IPS-NIHi11 (cell line): ENCODE data around the gene SF3B3.

Source experiments
- DNase-seq: peaks from one replicate; pipeline ENCODE4 v3.0.0; 2012; ENCODE audit warnings: mixed read lengths, low spot score

The SF3B3 gene

DNA sequence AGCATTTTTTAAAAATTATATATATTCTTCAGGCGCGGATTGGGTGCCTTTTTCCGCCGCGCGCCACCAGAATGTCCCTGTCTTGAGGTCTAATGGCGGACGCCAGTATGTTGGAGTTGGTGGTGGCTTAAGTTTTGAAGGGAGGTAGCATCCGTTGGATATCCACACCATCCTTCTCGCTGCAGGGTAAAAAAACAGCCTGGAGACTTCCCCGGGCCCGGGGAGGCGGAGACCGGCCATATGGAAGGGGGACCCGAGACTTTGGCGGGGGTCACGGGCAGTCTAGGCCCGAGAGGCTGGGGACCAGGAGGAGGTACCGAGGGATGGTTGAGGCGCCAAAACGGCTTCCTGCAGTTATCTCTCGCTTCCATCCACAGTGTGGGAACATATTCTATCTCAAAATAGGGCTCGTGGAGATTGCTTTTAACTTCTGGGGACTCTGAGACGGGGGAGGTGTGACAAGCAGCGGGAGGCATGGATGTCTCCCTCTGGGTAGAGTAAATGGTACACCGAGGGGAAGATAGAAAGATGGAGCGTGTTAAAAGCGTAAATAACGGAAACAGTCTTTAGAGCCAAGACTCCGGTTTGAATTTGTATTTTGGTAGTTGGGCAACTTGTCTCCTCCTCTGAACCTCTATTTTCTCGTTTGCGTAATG lies at the start of gene SF3B3:
Gene SF3B3, plus strand, starts transcription at position 74 of the 656 bp plus-strand sequence. CDS start 2,841 bp downstream, outside the sequence.
- peak; percentile 74 for DNase-seq

- no peak for DNase-seq
Observed at GRCh38 chr16:70474320-70475053, 49.1 kb upstream of the SF3B3 start.

DNA sequence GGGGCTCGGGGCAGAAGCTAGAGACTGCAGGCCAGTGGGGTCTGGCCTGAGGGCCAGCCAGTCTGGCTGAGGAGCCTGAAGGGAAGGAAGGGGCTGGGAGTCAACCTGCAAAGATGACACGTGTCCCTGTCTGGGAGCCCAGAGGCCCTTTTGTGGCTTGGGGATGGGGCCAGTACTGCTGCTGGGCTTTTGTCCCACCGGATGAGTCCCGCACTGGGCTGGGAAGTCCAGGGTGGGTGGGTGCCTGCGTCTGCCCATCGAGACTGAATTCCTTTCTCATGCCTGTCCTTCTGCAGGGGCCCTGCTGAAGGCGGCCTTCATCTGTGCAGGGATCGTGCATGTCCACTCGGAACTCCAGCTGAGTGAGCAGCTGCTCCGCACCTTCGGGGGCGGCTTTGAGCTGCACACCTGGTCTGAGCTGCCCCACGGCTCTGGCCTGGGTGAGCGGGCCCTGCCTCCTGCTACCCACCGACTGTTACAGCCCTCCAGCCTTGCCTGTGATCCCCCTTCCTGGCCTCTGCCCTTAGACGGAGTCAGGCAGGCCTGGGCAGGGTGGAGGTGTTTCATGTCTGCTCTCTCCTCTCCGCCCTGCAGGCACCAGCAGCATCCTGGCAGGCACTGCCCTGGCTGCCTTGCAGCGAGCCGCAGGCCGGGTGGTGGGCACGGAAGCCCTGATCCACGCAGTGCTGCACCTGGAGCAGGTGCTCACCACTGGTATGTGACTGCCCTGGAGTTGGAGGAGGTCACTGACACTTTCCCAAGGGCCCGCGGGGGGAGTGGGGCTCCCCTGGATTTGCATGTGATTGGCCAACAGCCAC lies 48.4 kb upstream of the SF3B3 start:
- DNase-seq, result no peak

DNA sequence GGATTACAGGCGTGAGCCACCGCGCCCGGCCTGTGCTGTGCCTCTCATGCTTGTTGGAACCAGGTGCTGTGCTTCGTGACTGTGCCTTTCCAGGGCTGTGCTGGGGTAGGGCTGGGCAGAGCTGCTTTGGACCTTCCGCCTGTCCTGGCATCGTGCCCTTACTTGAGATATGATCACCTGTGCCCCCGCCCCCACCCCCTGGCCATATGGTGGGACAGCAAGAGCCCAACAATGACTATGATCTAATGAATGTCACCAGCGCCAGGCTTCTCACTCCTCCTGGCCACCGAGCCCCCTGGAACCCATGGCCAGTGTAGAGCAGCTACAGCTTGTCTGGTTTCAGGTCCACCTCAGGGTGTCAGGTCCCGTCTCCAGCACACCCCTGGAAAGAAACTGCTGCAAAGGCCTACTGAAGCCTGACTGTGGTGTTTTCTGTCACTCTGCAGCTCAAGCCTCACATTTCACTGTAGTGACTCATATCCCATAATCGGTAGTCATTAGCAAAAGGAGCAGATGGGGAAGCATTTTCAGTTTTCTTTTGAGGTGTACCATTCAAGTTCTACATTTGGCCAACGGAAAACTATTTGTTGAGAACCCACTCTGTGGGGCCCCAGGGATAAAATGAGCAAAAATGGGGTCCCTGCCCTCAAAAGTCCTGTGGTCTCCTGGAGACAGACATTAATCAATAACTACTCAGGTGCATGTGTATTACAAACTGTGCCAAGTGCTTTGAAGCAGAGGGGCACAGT lies 47.2 kb upstream of the SF3B3 start:
- DNase-seq, result peak; percentile 63

GRCh38 chr16:70478169-70478568 lies 45.4 kb upstream of the SF3B3 start:
- DNase-seq, result no peak

GRCh38 chr16:70478912-70479341 lies 44.7 kb upstream of the SF3B3 start:
- DNase-seq, result no peak

- no peak for DNase-seq
Observed at GRCh38 chr16:70480127-70481105, 43.2 kb upstream of the SF3B3 start.

- DNase-seq, result no peak
Observed at GRCh38 chr16:70481929-70482536, 41.6 kb upstream of the SF3B3 start.

DNA sequence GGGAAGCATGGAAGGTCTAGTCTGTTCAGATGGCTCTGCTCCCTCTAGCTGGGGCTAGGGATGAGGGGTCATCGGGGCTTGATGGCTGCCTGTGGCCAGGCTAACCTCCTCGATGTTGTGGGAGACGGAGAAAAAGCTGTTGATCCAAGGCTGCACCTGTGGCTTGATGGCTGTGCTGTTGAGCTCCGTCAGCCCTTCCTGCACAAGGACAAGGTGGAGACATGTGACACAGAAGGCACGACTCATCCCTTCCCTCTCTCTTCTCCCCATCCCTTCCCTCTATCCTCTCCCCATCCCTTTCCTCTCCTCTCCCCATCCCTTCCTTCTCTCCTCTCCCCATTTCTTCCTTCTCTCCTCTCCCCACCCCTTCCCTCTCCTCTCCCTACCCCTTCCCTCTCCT lies 41.0 kb upstream of the SF3B3 start:
- DNase-seq, result no peak

- no peak for DNase-seq
Observed at GRCh38 chr16:70483426-70483825, 40.2 kb upstream of the SF3B3 start.

GRCh38 chr16:70484867-70485266 lies 38.7 kb upstream of the SF3B3 start:
- no peak for DNase-seq

- no peak for DNase-seq
Observed at GRCh38 chr16:70490261-70490660, 33.4 kb upstream of the SF3B3 start.

DNA sequence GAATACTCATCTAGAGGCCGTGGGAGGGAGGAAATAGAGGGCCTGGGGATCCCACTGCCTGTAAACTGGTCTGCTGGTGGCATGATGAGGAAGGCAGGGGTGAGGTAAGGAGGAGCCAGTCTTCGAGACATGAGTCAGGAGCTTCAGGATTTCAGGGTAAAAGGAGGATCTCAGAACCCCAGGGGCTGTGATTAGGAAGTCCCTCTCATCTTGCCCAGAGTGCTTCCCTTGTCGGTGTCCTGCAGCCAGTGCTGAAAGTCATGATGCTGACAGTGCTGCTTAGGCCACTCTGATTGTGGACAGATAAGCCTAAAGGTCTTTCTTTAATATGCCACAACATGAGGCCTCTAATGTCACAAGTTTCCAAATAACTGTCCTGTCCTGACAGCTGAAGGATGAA lies 29.8 kb upstream of the SF3B3 start:
- no peak for DNase-seq

- no peak for DNase-seq
Observed at GRCh38 chr16:70494202-70494770, 29.3 kb upstream of the SF3B3 start.

DNA sequence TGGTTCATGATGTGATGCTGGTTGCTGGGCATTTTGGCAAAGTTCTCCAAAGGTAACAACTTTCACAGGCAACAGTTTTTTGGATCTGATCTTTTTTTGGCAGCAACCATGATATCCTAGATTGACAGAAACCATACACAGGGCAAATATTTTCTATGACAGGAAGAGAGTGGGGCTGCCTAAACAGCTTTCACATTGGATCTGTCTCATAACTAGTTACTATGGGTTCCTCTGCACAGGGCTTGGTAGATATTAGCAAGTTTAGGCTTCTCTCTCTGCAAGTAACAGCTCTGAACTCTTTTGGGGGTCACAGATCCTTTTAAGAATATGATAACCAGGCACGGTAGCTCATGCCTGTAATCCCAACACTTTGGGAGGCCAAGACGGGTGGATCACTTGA lies 28.8 kb upstream of the SF3B3 start:
- no peak for DNase-seq

DNA sequence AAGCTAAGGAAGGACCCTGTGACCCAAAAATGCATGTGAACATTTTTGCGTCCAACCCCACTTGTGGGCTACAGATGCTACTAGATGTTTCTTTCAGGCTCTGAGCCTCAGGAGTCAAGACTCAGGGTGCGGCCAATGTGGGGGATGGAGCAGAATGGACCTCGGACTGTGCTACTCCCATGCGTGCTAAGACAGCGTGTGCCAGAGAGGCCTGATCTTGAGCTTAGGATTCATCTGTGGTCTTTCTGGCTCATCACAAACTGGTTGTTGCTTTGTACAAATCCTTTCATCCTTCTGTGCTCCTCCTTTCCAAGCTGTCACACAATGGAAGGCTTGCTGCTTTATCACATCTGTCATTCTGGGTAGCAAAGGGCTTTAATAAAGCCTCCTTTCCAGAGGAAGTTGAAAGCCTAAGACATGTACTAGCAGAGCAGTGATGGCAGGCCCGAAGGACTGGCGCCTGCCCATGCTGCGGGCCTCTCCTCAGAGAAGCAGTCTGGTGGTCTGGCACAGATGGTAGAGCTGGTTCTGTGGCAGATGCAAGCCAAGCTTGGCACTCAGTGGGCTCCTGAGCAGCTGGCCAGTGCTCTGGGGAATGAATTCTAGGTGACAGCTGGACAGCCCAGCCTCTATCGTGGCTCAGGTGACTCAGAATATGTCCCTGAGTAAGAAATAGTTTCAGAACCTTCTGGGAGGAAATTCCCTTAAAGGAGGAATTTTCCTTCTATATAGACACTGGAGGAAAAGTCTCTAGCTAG lies 28.0 kb upstream of the SF3B3 start:
- no peak for DNase-seq

- no peak for DNase-seq
Observed at GRCh38 chr16:70496513-70496912, 27.1 kb upstream of the SF3B3 start.

GRCh38 chr16:70508752-70509151 lies 14.9 kb upstream of the SF3B3 start:
- DNase-seq, result no peak

DNA sequence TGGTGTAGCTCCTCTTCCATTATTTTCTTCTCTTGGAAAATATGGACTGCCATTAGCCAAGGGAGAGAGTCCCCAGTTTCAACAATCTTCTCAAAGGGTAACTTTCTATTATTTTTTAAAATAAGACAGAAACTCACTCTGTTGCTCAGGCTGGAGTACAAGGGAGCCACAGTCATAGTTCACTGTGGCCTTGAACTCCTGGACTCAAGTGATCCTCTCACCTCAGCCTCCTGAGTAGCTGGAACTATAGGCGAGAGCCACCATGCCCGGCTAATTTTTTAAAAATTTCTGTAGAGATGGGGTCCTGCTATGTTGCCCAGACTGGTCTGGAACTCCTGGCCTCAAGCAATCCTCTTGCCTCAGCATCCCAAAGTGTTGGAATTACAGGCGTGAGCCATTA lies 13.4 kb upstream of the SF3B3 start:
- DNase-seq, result no peak
